Neural progenitor cell (in vitro differentiated cells): ENCODE measurements around the gene PCSK5.

ENCODE experiments used
- EZH2 ChIP-seq: fragments of 200-600 bp; sonication (generic); IDR thresholded peaks from 2 replicates; pipeline ENCODE4 v1.6.1; 2017; ENCODE audit warnings: antibody characterized with exemption, mild to moderate bottlenecking, moderate library complexity
- EZH2phosphoT487 ChIP-seq: fragments of 200-600 bp; sonication (generic); IDR thresholded peaks from 2 replicates; pipeline ENCODE4 v1.6.1; 2017; ENCODE audit warnings: antibody characterized with exemption
- TF ChIP-seq, protein P1 (sequence below): fragments of 200-600 bp; sonication (generic); IDR thresholded peaks from 2 replicates; pipeline ENCODE4 v1.5.1; 2017; ENCODE audit warnings: antibody characterized with exemption, mild to moderate bottlenecking

- TF ChIP-seq EZH2 (no peak), EZH2phosphoT487 (no peak)
- TF ChIP-seq, protein P1, sequence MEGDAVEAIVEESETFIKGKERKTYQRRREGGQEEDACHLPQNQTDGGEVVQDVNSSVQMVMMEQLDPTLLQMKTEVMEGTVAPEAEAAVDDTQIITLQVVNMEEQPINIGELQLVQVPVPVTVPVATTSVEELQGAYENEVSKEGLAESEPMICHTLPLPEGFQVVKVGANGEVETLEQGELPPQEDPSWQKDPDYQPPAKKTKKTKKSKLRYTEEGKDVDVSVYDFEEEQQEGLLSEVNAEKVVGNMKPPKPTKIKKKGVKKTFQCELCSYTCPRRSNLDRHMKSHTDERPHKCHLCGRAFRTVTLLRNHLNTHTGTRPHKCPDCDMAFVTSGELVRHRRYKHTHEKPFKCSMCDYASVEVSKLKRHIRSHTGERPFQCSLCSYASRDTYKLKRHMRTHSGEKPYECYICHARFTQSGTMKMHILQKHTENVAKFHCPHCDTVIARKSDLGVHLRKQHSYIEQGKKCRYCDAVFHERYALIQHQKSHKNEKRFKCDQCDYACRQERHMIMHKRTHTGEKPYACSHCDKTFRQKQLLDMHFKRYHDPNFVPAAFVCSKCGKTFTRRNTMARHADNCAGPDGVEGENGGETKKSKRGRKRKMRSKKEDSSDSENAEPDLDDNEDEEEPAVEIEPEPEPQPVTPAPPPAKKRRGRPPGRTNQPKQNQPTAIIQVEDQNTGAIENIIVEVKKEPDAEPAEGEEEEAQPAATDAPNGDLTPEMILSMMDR = no peak
Observed at GRCh38 chr9:76090909-76091308, 200.4 kb downstream of the PCSK5 start.
